Measurements from ENCODE around the gene CPN2.

Gene CPN2

DNA sequence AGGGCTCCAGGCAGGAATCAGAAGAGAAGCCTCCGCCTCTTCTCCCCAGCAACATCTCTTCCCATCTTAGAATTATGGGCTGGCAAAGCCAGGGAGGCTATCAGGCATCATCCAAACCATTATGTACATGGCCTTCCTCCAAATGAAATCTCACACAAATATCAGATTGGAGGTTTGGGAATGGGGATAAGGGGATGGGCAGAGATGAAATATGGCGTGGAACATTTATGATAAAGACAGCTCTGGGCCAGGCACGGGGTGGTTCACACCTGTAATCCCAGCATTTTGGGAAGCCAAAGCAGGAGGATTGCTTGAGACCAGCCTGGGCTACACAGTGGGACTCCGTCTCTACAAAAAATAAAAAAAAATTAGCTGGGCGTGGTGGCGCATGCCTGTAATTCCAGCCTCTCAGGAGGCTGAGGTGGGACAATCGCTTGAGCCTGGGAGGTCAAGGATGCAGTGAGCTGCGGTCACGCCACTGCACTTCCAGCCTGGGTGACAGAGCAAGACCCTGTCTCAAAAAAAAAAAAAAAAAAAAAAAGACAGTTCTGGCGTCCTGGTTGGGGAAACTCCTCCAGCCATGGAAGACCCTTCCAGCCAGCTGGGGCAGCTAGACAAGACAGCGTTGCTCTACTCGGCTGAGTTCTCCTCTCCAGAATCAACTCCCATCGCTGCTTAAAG lies 36.6 kb downstream of the CPN2 start:
- no peak for DNase-seq

DNA sequence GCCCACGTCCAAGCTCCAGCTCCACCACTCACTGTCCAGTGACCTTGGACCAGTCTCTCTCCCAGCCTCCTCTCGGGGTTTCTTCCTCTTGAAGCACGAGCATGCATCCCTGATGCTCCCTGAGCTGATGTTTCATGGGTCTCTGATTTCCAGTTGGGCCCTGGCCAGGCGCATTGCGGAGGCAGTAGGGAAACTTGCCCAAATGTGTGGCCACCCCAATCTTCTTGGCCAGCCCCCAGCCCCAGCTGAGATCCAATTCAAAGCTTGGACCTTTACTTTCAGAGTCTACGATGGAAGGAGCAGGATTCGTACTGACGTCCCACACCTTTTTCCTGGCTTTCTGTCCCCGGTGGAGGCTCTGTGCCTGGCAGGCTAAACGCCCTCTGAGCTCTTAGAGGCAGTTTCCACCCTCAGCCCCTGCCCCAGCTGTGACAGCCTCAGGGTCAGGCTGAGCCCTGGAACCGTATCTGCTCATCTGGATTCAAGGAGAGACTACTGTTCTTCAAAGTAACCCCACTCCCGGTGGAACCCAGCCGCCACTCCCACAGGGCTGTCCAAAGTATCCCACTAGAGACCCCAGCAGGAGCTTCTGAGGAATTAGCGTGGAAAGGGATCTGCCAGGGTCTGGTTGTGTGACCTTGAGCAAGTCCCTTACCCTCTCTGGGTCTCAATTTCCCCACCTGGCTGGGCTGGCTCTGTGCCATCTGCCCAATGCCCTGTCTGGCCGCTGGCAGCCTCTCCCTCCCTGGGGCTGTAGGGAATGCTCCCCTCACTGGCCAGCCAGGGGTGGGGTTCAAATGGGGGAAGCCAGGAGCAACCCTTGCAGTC lies 37.4 kb downstream of the CPN2 start:
- DNase-seq, result no peak

DNA sequence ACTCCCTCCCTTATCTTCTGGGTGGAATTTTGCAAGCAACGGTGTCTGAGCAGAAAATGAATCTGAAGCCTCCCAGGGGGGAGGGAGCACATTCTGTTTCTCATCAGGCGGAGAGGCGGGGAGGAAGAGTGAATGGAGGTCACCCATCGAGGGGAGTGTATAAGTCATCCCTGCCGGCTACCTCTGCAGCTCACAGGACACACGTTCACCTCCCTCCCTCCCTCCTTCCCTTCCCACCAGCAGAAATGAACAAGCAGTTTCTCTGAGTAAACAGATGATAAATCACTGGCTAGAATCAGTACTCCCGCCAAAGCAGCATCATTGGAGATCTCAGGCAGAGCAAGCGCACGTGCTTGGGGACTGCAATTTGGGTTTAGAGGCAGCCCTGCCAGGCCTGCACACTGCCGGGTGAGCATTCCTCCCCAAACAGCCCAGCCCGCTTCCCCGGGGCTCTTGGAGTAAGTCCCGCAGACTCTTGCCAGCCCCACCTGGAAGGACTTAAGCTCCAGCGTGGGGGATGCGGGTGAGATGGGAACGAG lies 38.3 kb downstream of the CPN2 start:
- DNase-seq, result peak in 4 of 51 donors; percentile 11 to 70 (median 16)

DNA sequence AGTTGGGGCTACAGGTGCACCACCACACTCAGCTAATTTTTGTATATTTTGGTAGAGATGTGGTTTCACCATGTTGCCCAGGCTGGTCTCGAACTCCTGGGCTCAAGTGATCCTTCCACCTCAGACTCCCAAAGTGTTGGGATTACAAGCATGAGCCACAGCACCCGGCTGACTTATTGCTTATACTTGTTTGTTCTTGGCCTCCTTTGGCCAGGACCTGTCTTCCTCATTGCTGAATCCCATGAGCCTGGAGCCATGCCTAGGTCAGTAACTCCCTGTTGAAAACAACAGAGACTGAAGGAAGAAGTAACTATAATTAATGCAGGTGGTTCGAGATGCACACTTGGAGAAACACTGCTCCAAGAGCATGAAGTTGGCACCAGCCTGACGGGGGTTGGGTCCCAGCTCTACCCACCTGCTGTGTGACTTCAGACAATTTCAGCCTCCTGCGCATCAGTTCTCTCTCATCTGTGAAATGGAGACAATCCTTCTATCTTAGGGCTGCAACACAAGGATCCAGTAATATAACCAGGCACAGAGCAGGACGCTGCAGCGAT lies 38.9 kb downstream of the CPN2 start:
- DNase-seq, result no peak

DNA sequence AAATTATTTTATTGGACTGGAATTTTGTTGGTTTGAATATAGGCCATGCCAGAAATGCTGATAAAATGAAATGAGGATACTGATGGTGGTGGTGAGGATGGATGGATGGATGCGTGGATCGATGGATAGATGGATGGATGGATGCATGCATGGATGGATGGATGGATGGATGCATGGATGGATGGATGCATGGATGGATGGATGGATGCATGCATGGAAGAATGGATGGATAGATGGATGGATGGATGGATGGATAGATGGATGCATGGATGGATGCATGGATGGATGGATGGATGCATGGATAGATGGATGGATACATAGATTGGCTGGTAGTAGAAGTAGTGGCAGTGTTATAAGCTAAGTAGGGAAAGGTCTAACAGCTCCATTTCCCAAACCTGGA lies 40.1 kb downstream of the CPN2 start:
- DNase-seq, result no peak

DNA sequence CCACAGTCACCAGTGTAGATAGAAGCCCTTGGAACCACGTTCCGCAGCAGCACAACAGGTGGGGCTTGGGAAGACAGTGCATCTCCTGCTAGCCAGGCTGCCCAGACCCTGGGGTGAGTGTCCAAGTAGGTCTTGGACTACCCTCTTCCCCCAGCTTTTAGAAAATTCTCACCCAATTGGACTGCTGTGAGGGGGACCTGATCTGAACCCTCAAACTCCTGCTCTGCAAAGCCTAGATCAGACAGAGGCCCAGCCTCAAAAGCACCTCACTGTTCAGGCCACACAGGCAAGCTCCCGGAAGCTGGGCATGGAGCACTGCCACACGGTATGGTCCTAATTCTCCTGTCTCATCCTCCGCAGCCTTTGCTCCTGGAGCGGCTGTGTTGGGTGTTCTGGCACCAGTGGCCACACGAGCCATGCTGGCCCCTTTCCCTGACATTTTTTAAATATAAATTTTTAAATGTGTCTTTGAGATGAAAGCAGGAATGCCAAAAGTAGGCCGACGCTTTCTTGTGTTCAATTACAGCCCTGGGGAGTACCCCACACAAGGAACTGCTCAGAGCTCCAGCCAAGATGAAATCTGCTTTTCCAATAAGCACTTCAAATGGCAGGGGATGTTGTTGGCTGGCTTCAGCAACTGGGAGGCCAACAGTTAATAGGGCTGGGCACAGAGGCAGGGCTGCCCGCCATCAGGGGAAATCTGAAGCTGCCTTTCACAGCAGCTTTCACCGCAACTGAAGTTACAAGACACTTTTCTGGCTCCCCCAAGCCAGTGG lies 40.9 kb downstream of the CPN2 start:
- DNase-seq, result peak in 3 of 51 donors; percentile 5 to 24 (median 12)

DNA sequence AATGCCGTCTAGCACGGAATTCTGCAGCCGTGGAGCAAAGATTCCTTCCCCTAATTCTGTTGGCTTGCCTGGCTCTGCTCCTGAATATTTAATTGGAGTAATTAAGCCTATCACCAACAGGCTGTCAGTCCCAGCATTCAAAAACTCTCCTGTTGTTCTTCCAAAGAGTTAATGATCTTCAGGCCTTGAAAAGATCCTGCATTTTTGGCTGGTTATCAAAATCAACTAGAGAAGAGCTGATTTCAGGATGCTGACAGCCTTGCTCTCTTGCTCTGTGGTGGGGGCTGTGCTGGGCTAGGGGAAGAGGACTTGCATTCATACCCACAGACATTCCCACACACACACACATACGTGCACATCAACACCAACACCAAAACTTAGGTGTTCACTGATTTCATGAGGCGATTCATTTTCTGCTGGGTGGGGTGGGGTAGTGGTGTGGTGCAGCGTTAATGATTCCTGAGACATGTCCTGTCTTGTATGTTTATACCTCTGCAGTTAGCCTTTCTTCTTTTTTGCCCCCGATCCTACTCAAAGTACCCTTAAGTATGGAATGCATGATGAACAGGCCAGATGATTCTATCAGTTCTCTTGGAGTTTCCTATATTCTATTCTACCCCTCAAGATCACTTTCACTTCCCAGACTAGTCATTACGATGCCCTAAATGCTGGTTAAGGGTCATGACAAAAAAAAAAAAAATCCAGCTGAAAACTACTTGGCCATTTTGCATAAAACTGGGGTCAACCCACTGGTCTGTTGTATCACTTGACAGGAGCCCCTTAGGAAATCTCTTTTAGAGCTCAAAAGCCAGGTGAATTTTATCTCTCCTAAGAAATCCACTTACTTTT lies 42.3 kb downstream of the CPN2 start:
- DNase-seq, result no peak

DNA sequence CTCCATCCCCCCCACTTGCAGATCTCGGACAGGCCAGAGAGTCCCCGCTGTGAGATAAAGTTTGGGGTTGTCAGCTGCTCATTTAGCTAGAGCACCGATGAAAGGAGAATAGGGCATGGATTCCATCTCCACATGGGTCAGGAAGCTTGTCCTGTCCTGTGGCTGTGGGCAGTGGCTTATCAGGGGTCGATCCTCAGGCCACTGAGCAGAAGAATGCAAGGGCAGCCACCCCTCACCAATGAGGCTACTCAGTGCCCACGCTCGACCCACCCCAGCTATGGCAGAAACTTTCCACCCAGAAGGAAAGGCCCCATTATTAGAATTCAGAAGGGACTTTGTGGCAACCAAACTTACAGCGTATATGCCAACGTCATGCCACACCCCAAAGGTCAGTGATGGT lies 43.3 kb downstream of the CPN2 start:
- no peak for DNase-seq

DNA sequence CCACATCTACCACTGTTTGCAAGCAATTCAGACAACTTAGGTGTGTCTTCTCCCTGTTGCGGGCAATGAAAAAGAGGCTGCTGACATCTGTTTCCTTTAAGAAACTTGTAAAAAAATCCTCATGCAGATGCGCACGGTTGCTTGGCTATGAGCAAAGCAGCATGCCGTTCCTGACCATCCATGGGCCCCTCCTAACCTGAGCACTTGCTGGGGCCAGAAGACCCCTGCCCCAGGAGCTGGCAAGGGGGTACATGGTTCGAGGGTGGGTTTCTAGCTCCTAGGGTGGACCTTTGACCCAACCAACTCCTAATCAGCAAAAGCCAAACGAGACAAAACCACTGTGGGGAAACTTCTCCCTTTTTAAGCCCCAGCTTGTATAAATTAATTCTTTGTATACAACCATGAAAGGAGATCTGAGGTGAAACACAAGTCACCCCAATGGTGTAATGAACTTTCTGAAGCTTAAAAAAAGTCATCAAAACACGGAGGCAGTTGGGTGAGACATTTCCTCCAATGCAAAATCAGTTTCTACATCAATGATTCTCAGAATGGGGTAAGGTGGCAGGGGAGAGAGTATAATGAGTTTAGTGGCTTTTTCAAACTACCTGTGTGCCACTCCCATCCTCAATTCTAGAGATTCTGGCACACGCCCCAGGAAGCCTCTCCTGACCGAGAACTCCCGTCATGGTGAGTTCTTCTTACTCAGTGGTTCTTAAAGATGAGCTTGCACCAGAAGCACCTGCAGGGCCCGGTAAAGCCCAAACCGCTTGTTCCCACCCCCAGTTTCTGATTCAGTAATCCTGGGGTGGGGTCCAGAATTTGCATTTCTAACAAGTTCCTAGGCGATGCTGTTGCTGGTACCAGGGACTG lies 44.1 kb downstream of the CPN2 start:
- DNase-seq, result no peak

DNA sequence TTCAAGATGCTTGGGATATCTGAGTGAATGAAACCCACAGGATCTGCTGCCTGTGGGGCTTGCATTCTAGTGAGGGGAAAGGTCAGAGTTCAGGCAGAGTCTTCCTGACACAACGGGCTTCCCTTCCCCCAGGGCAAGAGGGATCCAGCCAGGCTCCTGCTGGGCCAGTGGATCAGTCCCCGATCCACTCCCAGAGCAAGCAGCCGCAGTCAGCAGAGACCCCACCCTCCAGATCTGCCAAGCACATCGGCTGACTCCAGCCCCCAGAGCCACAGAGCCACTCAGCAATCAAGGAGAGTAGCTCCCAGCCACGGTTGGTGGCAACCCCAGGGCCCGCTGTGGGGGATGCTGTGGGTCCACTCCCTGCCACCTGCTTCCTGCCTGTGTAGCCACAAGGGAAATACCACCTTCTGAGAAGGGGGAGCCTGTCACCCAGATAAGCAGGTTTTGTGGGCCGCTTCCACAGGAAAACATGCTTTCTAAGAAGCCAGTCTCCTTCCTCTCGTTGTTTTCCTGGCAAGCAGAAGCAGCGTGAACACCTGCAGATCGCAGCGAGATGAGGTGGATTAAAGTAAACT lies 44.9 kb downstream of the CPN2 start:
- no peak for DNase-seq

DNA sequence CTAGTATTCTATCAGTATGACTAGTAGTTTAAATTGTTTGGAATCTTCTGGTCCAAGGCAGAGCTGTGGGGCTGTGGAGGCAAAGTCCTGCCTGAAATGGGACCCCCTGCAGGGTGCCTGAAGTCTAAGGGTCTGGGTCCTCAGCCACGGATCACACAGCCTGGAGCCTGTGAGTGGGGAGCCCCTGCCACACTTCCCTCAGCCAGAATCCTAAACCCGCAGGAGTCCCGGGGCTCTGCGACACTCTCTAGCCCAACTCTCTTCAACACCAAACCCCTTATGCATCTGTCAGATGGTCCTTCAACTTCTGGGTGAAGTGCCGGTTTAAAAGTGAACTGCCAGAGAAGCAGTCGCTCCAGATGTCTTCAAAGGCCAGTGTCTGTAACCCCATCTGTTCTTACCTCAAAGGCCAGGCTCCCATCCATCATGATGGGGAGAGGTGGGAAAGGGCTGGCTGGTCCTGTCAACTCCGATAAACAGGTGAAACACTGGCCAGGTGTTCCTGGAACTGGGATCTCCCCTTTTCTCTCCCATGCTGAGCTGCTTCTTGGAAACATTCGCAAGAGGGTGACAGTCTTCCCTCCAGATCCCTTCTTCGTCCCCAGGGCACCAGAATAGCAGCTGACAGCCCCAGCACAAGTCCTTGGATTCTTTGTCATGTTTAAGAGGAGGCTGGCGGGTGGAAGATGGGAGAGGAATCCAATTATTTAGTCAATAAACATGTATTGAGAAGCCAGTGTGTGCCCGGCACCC lies 45.6 kb downstream of the CPN2 start:
- DNase-seq, result no peak

DNA sequence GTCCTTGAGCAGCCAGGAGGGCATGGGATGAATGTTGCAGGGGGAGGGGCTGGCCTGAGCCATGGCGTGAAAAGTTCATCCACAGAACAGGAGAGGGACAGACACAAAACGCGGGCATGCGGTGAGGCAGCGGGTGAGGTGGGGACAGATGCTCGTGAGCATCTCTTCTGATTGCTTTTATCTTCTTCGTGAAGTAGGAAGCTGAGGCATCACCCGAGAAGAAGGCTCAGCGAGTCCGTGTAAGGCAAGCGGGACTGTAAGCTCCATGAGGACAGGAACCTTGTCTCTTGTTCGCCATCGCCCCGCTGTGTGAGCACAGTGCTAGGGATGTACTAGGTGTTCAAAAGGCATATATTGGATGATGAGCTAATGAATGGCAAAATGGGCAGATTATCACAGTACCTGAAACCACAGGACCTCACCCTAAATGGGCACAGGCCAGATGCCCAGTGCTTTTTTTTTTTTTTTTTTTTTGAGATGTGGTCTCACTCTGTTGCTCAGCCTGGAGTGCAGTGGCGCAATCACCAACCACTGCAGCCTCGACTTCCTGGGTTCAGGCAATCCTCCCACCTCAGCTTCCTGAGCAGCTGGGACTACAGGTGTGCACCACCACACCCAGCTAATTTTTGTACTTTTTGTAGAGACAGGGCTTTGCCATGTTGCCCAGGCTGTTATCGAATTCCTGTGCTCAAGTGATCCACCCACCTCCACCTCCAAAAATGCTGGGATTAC lies 46.8 kb downstream of the CPN2 start:
- no peak for DNase-seq

DNA sequence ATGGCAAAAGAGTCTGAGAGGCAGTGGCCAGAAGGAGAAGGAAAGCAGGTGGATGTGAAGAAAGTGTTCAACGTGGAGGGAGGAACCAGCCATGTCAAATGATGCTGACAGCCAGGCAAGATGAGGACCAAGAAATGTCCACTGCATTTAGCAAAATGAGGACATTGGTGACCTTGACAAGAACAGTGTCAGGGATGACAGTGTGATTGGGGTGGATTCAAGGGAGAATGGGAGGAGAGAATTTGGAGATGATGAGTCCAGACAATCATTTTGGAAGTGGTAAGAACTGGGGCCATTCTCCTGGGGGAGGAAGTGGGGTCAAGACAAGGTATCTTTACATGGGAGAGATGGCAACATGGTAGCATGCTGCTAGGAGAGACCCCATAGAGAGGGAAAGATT lies 47.4 kb downstream of the CPN2 start:
- DNase-seq, result no peak

DNA sequence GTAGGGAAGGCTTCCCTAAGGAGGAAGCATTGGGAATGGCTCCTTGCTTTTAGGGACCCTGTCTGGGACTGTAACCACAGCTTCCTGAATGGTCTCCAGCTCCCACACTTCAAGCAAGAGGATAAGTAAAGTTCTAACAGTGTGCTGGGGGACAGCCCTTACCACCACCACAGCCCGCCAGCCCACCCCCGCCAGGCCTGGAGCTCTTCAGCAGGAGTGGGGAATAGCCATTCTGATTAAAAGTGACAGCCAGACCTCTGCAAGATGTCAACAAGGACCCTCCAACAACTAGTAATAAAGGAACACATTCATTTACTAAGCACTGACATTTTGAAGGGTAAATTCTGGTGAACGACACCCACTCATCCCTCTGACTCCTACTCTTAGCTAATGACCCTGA lies 49.4 kb downstream of the CPN2 start:
- DNase-seq, result no peak

DNA sequence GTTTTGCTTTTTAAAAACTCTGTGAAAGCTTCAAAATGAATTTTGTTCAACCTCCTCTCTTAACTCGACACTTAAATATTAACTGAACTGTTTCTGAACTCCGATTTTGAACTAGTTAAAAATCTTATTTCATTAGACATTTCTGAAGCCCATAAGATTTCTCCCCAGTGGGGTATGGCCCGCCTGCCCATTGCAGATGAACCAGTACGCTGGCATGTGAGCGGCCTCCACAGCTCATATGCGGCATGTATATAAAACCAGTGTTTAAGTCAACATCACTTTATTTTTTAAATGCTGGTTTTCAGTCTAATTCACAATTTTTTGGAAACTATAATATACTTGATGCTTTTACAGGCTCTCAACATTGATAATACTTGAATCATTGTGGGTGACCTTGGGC lies 50.2 kb downstream of the CPN2 start:
- no peak for DNase-seq

DNA sequence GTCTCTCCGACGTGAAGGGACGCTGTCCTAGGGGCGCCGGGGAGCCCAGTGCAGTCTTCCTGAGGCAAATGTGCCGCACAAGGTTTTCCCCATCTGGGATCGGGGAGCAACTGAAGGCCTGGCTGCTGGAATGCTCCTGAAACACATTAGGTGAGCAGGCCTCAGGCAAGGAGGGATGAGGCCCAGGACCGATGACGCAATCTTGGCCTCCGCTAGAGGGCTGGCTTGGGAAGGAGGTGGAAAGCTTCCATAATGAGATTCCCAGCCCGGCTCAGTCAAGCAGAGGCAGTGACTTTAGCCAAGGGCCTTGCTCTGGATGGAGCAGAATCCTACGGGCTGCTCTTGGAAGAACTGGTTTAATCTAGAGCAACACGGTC lies 50.8 kb downstream of the CPN2 start:
- DNase-seq, result peak in 27 of 51 donors; percentile 4 to 72 (median 44)

DNA sequence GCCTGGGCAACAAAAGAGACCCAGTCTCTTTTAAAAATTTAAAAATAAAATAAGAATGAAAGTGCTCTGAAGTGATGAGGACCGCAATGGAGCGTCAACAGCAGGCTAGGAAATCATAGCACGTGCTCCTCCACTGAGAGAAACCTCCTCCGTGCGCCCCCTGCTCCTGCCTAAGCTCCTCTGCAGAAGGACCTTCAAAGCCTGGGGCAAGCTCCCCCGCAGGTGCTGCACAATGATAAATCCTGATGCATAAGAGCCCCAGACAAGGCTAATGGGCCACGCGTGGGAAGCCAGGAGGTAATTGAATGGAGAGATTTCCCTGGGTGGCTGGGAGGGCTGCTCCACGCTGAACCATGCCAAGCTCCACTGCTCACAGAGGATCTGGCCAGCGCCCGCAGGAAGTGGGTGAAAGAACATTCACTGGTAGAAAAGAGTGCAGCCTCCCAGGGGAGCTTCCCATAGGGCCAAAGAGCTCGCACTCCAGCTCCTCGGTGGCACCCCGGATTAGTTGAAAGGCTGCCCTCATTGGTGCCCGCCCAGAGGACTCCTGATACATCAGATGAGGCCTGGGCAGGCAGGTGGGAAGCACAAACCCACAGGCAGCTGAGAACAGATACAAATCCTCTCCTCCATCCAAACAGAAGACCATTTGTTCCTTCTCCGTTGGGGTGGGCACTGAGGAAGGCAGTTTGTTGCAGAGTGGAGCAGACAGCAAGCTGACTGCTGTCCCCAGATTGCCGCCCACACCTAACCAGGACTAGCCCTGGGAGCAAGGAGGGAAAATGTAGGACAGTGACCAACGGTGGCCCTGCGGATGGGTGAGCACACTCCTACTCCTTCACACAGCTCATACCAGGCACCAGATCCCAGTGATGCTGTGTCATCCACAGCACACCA lies 52.5 kb downstream of the CPN2 start:
- DNase-seq, result peak in 2 of 51 donors; percentile 21 to 23

Data from hypothalamus (tissue), 51 donors.